ENCODE results near the gene DTNA.
"Not testable (repeated sequence)": the region's sequence is repeated elsewhere in the genome, so short reads cannot be mapped to it uniquely, and the experiment has no call there.

The DTNA gene

DNA sequence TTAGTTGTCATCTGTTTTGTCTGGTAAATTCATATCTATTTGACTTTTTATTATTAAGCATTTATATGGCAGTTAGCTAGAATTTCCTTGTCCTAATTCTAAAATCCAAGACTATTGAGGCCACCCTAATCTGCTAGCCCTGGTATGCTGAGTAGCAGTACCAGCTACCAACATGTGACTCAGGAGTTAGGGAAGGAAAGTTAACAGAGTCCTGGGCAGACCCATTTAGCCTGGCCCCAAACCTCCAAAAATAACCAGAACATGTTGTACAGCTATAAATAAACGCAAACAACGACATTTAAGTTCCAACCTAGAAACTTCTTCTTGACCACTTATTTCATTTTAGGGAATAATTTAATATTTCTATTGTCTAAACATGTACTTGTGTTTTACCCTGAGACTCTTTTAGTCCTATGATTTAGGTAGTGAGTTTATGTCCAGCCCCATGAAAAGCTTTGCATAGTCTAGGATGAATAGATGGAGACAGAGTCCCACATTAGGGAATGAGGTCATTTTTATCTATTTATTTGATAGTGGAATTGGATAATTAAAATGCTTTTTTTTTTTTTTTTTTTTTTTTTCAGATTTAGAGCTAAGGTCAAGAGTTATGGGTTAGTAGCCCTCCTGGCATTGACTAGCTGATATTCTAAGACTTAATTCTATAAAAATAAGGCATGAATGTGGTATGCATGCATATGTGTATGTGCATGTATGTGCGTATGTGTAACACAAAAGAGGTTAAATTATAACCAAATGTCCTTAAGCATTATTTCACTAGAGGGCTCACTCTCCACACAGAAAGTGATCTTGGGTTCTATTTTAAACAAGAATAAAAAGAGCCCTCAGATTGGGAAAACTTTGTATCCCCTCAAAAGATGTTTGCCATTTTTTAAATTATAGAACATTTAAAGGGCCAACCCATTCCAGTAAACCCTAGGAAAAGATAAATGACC lies 171.1 kb downstream of the DTNA start:
- H3K4me3 ChIP-seq (ENCODE audit: low read depth in 1 of 2, low read length in 2 of 2): no peak overlapping the region
- H3K27ac ChIP-seq (ENCODE audit: low read length): no peak overlapping the region
- H3K36me3 ChIP-seq (ENCODE audit: control insufficient read depth in 1 of 2, insufficient read depth in 2 of 2, low read length in 2 of 2): peaks cover 4 to 16% of the 10 kb centered on the region in 2 donors
- no peaks in the 10 kb centered on the region for H3K9me3 ChIP-seq (ENCODE audit: control insufficient read depth in 1 of 2, low read length in 2 of 2)
- H3K27me3 ChIP-seq (ENCODE audit: low read depth, low read length): no peaks in the 10 kb centered on the region
- H3K4me1 ChIP-seq (ENCODE audit: control insufficient read depth in 1 of 2, insufficient read depth in 2 of 2, low read length in 2 of 2): peaks cover 4 to 9% of the 10 kb centered on the region in 2 donors

DNA sequence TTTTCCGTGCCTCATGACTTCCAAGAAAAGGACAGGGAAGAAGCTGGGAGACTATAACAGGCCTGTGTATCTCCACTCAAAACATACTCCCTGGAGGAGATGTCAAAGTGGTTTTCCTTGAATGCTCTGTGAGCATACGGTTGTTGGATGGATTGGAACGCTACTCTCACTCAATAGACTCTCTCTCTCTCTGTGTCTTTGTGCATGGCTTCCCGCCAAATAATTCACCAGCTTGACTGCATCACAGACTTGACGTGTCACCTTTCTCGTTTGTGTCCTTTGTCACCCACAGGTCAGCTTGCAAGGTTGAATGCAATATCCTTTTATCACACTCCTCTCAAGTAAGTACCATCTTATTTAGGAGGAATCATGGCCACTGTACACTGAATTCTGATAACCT lies 174.3 kb downstream of the DTNA start:
- peaks cover 4 to 9% of the 10 kb centered on the region in 2 donors for H3K4me1 ChIP-seq (ENCODE audit: control insufficient read depth in 1 of 2, insufficient read depth in 2 of 2, low read length in 2 of 2)
- peaks cover 4 to 25% of the 10 kb centered on the region in 2 donors for H3K36me3 ChIP-seq (ENCODE audit: control insufficient read depth in 1 of 2, insufficient read depth in 2 of 2, low read length in 2 of 2)
- H3K27me3 ChIP-seq (ENCODE audit: low read depth, low read length): no peaks in the 10 kb centered on the region
- no peaks in the 10 kb centered on the region for H3K9me3 ChIP-seq (ENCODE audit: control insufficient read depth in 1 of 2, low read length in 2 of 2)
- no peak overlapping the region for H3K4me3 ChIP-seq (ENCODE audit: low read depth in 1 of 2, low read length in 2 of 2)
- H3K27ac ChIP-seq (ENCODE audit: low read length): no peak overlapping the region

DNA sequence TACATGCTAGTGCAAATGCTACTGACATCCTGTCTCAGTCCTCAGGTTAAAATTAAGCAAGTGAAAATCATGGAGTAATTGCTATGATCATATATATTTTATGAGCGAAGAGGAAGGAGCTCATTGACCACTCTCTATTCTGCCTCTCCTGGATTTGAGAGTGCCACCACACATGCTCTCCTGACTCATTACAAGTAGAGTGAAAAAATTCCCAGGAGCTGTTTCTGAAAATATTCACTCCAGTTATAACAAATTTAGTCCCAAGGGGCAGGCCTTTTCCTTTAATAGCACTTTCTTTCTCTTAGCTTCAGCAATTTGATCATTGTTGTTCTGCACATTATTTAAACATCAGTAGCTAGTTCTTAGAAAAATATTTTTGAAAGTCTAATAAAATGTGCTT lies 176.1 kb downstream of the DTNA start:
- Histone ChIP-seq H3K4me1 (ENCODE audit: control insufficient read depth in 1 of 2, insufficient read depth in 2 of 2, low read length in 2 of 2) (peaks cover 0 to 2% of the 10 kb centered on the region in 2 donors), H3K36me3 (ENCODE audit: control insufficient read depth in 1 of 2, insufficient read depth in 2 of 2, low read length in 2 of 2) (peaks cover 4 to 30% of the 10 kb centered on the region in 2 donors), H3K9me3 (ENCODE audit: control insufficient read depth in 1 of 2, low read length in 2 of 2) (no peaks in the 10 kb centered on the region), H3K27ac (ENCODE audit: low read length) (no peak overlapping the region), H3K27me3 (ENCODE audit: low read depth, low read length) (no peaks in the 10 kb centered on the region), H3K4me3 (ENCODE audit: low read depth in 1 of 2, low read length in 2 of 2) (no peak overlapping the region)

DNA sequence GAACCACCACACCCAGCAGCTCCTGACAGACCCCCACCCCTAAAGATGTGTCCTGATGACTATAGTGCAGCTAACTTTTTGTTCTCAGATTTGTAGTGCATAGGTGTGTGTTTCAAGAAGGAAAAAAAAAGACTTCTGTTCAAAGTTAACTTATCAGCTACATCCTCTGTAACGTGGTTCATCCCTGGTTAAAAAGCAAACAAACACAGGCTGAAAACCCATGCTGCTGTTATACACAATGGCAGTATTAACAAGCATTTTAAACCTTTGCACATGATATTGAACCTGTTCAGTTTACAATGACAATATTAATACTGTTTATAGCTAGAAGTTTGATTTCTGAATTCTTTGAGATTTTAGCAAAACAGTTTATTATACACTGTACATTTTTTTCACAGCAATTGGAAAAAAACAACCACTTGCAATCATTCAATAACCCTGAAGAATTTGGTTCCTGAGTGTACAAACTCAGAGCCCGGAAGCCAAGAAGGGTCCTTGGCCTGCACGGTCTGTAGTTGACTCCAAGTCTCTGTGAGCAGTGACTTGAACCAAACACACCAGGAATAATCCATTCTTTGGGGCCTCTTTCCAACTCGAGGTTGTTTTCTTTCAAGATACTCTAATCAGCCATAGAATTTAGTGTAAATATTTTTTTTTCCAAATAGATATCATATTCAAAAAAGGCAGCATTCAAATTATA lies 177.9 kb downstream of the DTNA start:
- Histone ChIP-seq H3K9me3 (ENCODE audit: control insufficient read depth in 1 of 2, low read length in 2 of 2) (peaks cover 0 to under 1% of the 10 kb centered on the region in 2 donors), H3K27ac (ENCODE audit: low read length) (no peak overlapping the region), H3K27me3 (ENCODE audit: low read depth, low read length) (no peaks in the 10 kb centered on the region), H3K36me3 (ENCODE audit: control insufficient read depth in 1 of 2, insufficient read depth in 2 of 2, low read length in 2 of 2) (peaks cover 4 to 32% of the 10 kb centered on the region in 2 donors), H3K4me1 (ENCODE audit: control insufficient read depth in 1 of 2, insufficient read depth in 2 of 2, low read length in 2 of 2) (no peaks in the 10 kb centered on the region), H3K4me3 (ENCODE audit: low read depth in 1 of 2, low read length in 2 of 2) (no peak overlapping the region)

DNA sequence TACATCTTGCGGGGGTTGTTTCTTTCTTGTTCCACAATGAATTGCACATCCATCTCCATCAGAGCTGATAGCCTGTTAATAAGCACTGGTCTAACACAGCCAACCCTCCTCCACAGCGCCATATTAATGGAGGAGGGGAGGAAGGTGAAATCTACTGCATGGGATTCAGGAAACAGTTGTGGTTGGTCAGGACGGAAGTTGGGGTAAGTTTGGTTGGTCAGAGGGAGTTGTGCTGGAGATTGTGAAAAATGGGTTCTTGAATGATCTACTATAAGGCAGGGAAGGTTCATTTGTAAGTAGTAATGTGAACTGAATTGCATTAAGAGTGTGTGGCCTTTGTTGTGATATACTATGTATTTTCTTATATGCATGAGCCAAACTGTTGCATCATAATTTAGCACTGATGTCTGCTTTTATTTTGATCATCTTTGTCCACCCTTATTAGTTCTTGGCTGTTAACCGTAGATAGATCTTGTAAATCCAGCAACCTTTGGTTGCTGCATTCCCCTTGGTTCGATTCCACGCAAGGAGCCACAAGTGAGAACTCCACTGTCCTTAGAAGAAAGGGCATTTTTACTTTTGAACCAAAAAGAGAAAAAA lies 180.5 kb downstream of the DTNA start:
- H3K4me1 ChIP-seq (ENCODE audit: control insufficient read depth in 1 of 2, insufficient read depth in 2 of 2, low read length in 2 of 2): no peaks in the 10 kb centered on the region
- H3K27me3 ChIP-seq (ENCODE audit: low read depth, low read length): no peaks in the 10 kb centered on the region
- H3K36me3 ChIP-seq (ENCODE audit: control insufficient read depth in 1 of 2, insufficient read depth in 2 of 2, low read length in 2 of 2): peaks cover 0 to 21% of the 10 kb centered on the region in 2 donors
- peaks cover 0 to 5% of the 10 kb centered on the region in 2 donors for H3K9me3 ChIP-seq (ENCODE audit: control insufficient read depth in 1 of 2, low read length in 2 of 2)
- no peak overlapping the region for H3K27ac ChIP-seq (ENCODE audit: low read length)
- no peak overlapping the region for H3K4me3 ChIP-seq (ENCODE audit: low read depth in 1 of 2, low read length in 2 of 2)

DNA sequence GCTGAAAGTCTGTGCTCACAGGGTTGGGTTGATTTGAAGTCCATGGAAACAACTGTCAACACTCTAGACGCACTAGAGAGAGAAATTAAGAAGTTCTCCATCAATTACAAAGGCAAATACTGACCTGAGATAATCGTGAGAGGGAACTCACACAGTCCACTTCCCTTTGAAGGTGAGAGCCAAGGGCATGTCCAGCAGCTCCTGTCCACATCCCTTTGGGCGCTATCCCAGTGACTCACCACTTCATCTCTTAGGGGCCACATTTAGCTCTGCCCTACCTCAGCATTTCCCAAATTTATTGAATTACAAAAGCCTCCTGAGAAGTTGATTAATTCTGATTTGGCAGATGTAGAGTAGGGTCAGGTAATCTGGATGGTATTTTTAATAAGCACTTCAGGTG lies 182.3 kb downstream of the DTNA start:
- H3K4me3 ChIP-seq (ENCODE audit: low read depth in 1 of 2, low read length in 2 of 2): no peak overlapping the region
- peaks cover 0 to 16% of the 10 kb centered on the region in 2 donors for H3K36me3 ChIP-seq (ENCODE audit: control insufficient read depth in 1 of 2, insufficient read depth in 2 of 2, low read length in 2 of 2)
- H3K27me3 ChIP-seq (ENCODE audit: low read depth, low read length): no peaks in the 10 kb centered on the region
- no peak overlapping the region for H3K27ac ChIP-seq (ENCODE audit: low read length)
- H3K4me1 ChIP-seq (ENCODE audit: control insufficient read depth in 1 of 2, insufficient read depth in 2 of 2, low read length in 2 of 2): no peaks in the 10 kb centered on the region
- H3K9me3 ChIP-seq (ENCODE audit: control insufficient read depth in 1 of 2, low read length in 2 of 2): peaks cover 0 to 5% of the 10 kb centered on the region in 2 donors

DNA sequence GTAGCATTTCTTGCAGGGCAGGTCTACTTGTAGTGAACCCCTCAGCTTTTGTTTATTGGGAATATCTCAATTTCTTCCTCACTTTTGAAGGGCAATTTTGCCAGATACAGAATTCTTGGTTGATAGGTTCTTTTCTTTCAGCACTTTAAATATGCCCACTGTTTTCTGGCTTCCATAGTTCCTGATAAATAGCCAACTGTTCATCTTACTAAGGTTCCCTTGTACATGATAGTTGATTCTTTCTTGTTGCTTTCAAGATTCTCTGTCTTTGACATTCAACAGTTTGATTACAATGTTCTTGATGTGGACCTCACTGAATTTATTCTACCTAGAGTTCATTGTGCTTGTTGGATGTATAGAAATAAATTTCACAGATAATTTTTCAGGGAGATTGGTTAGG lies 183.1 kb downstream of the DTNA start:
- Histone ChIP-seq H3K27me3 (ENCODE audit: low read depth, low read length) (no peaks in the 10 kb centered on the region), H3K36me3 (ENCODE audit: control insufficient read depth in 1 of 2, insufficient read depth in 2 of 2, low read length in 2 of 2) (peaks cover 0 to 12% of the 10 kb centered on the region in 2 donors), H3K9me3 (ENCODE audit: control insufficient read depth in 1 of 2, low read length in 2 of 2) (peaks cover 0 to 5% of the 10 kb centered on the region in 2 donors), H3K4me3 (ENCODE audit: low read depth in 1 of 2, low read length in 2 of 2) (no peak overlapping the region), H3K27ac (ENCODE audit: low read length) (no peak overlapping the region), H3K4me1 (ENCODE audit: control insufficient read depth in 1 of 2, insufficient read depth in 2 of 2, low read length in 2 of 2) (no peaks in the 10 kb centered on the region)

DNA sequence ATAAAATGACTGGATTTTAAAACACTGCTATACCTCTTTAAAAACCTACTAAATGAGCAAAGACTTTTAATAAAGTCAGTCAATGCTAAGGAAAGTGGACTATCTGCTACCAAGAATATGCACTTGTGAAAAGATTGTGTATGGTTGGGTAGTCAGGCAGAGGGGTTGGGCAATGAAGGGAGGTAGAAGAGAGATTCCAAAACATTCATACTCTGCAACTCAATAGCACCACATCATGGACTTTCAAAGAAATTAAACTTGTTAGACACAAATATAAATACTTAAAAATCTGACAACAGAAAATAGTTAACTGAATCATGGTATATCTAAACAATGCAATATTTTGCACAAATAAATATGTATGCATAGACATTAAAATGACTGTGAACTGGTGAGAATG lies 191.2 kb downstream of the DTNA start:
- H3K9me3 ChIP-seq (ENCODE audit: control insufficient read depth in 1 of 2, low read length in 2 of 2): no peaks in the 10 kb centered on the region
- no peaks in the 10 kb centered on the region for H3K36me3 ChIP-seq (ENCODE audit: control insufficient read depth in 1 of 2, insufficient read depth in 2 of 2, low read length in 2 of 2)
- no peaks in the 10 kb centered on the region for H3K27me3 ChIP-seq (ENCODE audit: low read depth, low read length)
- H3K4me1 ChIP-seq (ENCODE audit: control insufficient read depth in 1 of 2, insufficient read depth in 2 of 2, low read length in 2 of 2): no peaks in the 10 kb centered on the region
- no peak overlapping the region for H3K27ac ChIP-seq (ENCODE audit: low read length)
- H3K4me3 ChIP-seq (ENCODE audit: low read depth in 1 of 2, low read length in 2 of 2): no peak overlapping the region

DNA sequence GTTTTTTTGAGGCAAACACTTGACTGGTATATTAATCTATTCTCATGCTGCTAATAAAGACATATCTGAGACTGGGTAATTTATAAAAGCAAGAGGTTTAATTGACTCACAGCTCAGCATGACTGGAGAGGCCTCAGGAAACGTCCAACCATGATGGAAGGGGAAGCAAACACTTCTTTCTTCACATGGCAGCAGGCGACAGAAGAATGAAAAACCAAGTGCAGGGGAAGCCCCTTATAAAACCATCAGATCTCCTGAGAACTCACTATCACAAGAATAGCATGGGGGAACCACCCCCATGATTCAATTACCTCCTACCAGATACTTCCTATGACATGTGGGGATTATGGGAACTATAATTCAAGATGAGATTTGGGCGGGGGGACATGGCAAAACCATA lies 194.9 kb downstream of the DTNA start:
- Histone ChIP-seq H3K4me3 (ENCODE audit: low read depth in 1 of 2, low read length in 2 of 2) (no peak overlapping the region), H3K27me3 (ENCODE audit: low read depth, low read length) (no peaks in the 10 kb centered on the region)

DNA sequence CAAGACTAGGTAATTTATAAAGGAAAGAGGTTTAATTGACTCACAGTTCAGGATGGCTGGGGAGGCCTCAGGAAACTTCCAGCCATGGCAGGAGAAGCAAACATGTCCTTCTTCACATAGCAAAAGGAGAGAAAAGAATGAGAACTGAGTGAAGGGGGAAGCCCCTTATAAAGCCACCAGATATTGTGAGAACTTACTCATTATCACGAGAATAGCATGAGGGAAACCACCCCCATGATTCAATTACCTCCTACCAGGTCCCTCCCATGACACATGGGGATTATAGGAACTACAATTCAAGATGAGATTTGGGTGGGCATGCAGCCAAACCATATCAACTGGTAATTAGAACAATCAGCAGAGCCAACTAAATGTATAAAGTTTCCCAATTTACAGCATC lies 196.9 kb downstream of the DTNA start:
- H3K27ac ChIP-seq (ENCODE audit: low read length); H3K36me3 ChIP-seq (ENCODE audit: control insufficient read depth in 1 of 2, insufficient read depth in 2 of 2, low read length in 2 of 2); H3K4me3 ChIP-seq (ENCODE audit: low read depth in 1 of 2, low read length in 2 of 2); H3K4me1 ChIP-seq (ENCODE audit: control insufficient read depth in 1 of 2, insufficient read depth in 2 of 2, low read length in 2 of 2); H3K9me3 ChIP-seq (ENCODE audit: control insufficient read depth in 1 of 2, low read length in 2 of 2); H3K27me3 ChIP-seq (ENCODE audit: low read depth, low read length): not testable (repeated sequence)

More for the DNA sequence above, 194.9 kb downstream of the DTNA start:
- Histone ChIP-seq H3K36me3 (ENCODE audit: control insufficient read depth in 1 of 2, insufficient read depth in 2 of 2, low read length in 2 of 2) (no peaks in the 10 kb centered on the region), H3K9me3 (ENCODE audit: control insufficient read depth in 1 of 2, low read length in 2 of 2) (no peaks in the 10 kb centered on the region), H3K4me1 (ENCODE audit: control insufficient read depth in 1 of 2, insufficient read depth in 2 of 2, low read length in 2 of 2) (no peaks in the 10 kb centered on the region), H3K27ac (ENCODE audit: low read length) (no peak overlapping the region)

DNA sequence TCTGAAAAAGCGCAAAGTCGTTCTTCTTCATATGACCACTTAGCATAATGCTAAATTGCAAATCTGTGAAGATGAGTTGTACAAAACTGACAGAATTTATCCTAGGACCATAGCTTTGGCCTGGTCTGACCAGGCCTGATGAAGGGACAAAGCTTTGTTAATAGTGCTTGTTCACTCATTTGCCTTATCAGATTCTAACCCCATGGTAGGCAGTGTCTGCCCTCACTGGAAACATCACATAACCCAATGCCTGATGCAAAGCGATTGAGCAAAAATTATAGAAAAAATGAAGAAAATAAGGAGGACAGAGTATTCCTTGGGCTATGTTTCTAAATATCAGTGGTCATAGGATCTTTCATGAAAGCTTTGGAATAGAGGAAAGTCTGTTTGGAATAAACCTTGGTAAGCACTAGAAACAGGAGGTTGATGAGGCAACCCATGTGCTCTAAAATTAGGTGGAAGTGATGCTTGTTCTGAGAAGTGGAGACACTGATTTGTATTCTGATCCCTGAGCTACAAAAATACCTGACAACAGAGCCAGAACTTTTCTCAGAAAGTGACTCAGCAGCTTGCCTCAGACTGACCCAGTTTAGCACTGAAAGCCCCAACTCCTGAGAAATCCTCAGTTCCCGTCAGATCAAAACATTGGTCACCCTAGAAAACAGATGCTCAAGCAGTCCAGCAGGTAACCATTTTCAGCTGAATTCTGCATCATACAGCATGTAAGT lies 199.7 kb downstream of the DTNA start:
- Histone ChIP-seq H3K27ac (ENCODE audit: low read length) (no peak overlapping the region), H3K4me1 (ENCODE audit: control insufficient read depth in 1 of 2, insufficient read depth in 2 of 2, low read length in 2 of 2) (no peaks in the 10 kb centered on the region), H3K4me3 (ENCODE audit: low read depth in 1 of 2, low read length in 2 of 2) (no peak overlapping the region), H3K27me3 (ENCODE audit: low read depth, low read length) (no peaks in the 10 kb centered on the region), H3K36me3 (ENCODE audit: control insufficient read depth in 1 of 2, insufficient read depth in 2 of 2, low read length in 2 of 2) (no peaks in the 10 kb centered on the region), H3K9me3 (ENCODE audit: control insufficient read depth in 1 of 2, low read length in 2 of 2) (no peaks in the 10 kb centered on the region)
